Measurements from ENCODE around the gene SDR42E2.

- TF ChIP-seq CTCF (IDR thresholded peaks at IDR 0.05), result no peak
- no peak for TF ChIP-seq POLR2A (IDR thresholded peaks at IDR 0.05)
Measured at GRCh38 chr16:22130528-22130927, 31.8 kb upstream of the SDR42E2 start.
